Retinal pigment epithelial cell (primary cell): ENCODE results near the gene GLP1R.

Source experiments
- DNase-seq: peaks from one replicate; pipeline ENCODE4 v3.0.0-alpha.2; 2010; ENCODE audit warnings: low read depth
- H3K4me3 ChIP-seq: 2 replicates; pipeline ENCODE4 v1.5.1; 2011; ENCODE audit warnings: mild to moderate bottlenecking, low read length, control low read depth, moderate library complexity
- CTCF ChIP-seq: conservative IDR thresholded peaks from 2 replicates; pipeline ENCODE4 v1.5.1; 2011; ENCODE audit warnings: low read depth, low read length, control low read depth, inconsistent platforms

GLP1R gene

GRCh38 chr6:39053016-39053624 is 4.5 kb downstream of the GLP1R start:
- no peak for DNase-seq
- no peak for TF ChIP-seq CTCF
- no peak overlapping the region for H3K4me3 ChIP-seq

GRCh38 chr6:39053854-39054576 is 5.4 kb downstream of the GLP1R start:
- no peak for TF ChIP-seq CTCF
- DNase-seq: no peak
- H3K4me3 ChIP-seq: no peak overlapping the region

- DNase-seq: no peak
- H3K4me3 ChIP-seq: no peak overlapping the region
- TF ChIP-seq CTCF: no peak
Measured at GRCh38 chr6:39054577-39055142, 6.1 kb downstream of the GLP1R start.

GRCh38 chr6:39055661-39056060 is 7.1 kb downstream of the GLP1R start:
- H3K4me3 ChIP-seq: no peak overlapping the region
- no peak for TF ChIP-seq CTCF
- no peak for DNase-seq

GRCh38 chr6:39056191-39056590 is 7.6 kb downstream of the GLP1R start:
- TF ChIP-seq CTCF: no peak
- no peak overlapping the region for H3K4me3 ChIP-seq
- DNase-seq: no peak

GRCh38 chr6:39056681-39057080 is 8.1 kb downstream of the GLP1R start:
- DNase-seq: no peak
- TF ChIP-seq CTCF: no peak
- H3K4me3 ChIP-seq: no peak overlapping the region
